ENCODE measurements around the gene AADACL2. TPM values are rescaled to one million over a fixed set of nuclear protein-coding genes. Genes with fewer than 3 reads are reported as not detected.

AADACL2 gene
- total and polyA plus RNA-seq, 4 experiments from 2014 or later: not detected

- Mint-ChIP-seq H3K9me3 (peaks cover 0 to 12% (median 4%) of the 10 kb centered on the region in 8 donors), H3K4me3 (no peak overlapping the region), H3K4me1 (no peaks in the 10 kb centered on the region), H3K27ac (no peak overlapping the region), H3K27me3 (peaks cover 3 to 5% of the 10 kb centered on the region in 2 donors), H3K36me3 (no peaks in the 10 kb centered on the region)
- ChIA-PET POLR2A (ENCODE audit: partially characterized antibody) (no interaction called here), CTCF (ENCODE audit: partially characterized antibody) (no interaction called here)
- H3K9me3 ChIP-seq (ENCODE audit: control insufficient read depth in 1 of 2, low read length in 2 of 2): no peaks in the 10 kb centered on the region
- H3K27ac ChIP-seq (ENCODE audit: low read depth, low read length): no peak overlapping the region
- DNase-seq: no peak
- no peaks in the 10 kb centered on the region for H3K4me1 ChIP-seq (ENCODE audit: insufficient read depth, low read length)
- intact Hi-C loops (cut with micrococcal nuclease): no loop called here
- no peaks in the 10 kb centered on the region for H3K36me3 ChIP-seq (ENCODE audit: insufficient read depth, low read length)
- no peak overlapping the region for H3K4me3 ChIP-seq (ENCODE audit: low read length in 2 of 2)
- H3K27me3 ChIP-seq (ENCODE audit: insufficient read depth, low read length): no peaks in the 10 kb centered on the region
Observed at GRCh38 chr3:151707216-151707615, 26.5 kb upstream of the AADACL2 start.

GRCh38 chr3:151708868-151709267 is 24.9 kb upstream of the AADACL2 start:
- Mint-ChIP-seq H3K36me3 (no peaks in the 10 kb centered on the region), H3K27me3 (peaks cover 3 to 5% of the 10 kb centered on the region in 2 donors), H3K4me3 (peak overlapping the region in 1 of 8 donors; percentile 31), H3K4me1 (no peaks in the 10 kb centered on the region), H3K9me3 (peaks cover 2 to 19% (median 8%) of the 10 kb centered on the region in 8 donors), H3K27ac (no peak overlapping the region)
- CTCF ChIA-PET (ENCODE audit: partially characterized antibody): interaction anchor here (0.6 kb wide), 1 partner anchor 636 kb away, joined by 3 read pairs; no protein-coding TSS in a partner anchor
- POLR2A ChIA-PET (ENCODE audit: partially characterized antibody): no interaction called here
- Histone ChIP-seq H3K9me3 (ENCODE audit: control insufficient read depth in 1 of 2, low read length in 2 of 2) (no peaks in the 10 kb centered on the region), H3K27me3 (ENCODE audit: insufficient read depth, low read length) (no peaks in the 10 kb centered on the region), H3K36me3 (ENCODE audit: insufficient read depth, low read length) (no peaks in the 10 kb centered on the region), H3K27ac (ENCODE audit: low read depth, low read length) (no peak overlapping the region), H3K4me3 (ENCODE audit: low read length in 2 of 2) (no peak overlapping the region), H3K4me1 (ENCODE audit: insufficient read depth, low read length) (no peaks in the 10 kb centered on the region)
- DNase-seq: no peak
- intact Hi-C loops (cut with micrococcal nuclease): no loop called here

GRCh38 chr3:151709847-151710246 is 23.9 kb upstream of the AADACL2 start:
- POLR2A ChIA-PET (ENCODE audit: partially characterized antibody): no interaction called here
- peaks cover 2 to 20% (median 8%) of the 10 kb centered on the region in 8 donors for H3K9me3 Mint-ChIP-seq
- CTCF ChIA-PET (ENCODE audit: partially characterized antibody): no interaction called here
- no peaks in the 10 kb centered on the region for H3K4me1 ChIP-seq (ENCODE audit: insufficient read depth, low read length)
- H3K36me3 Mint-ChIP-seq: no peaks in the 10 kb centered on the region
- no peaks in the 10 kb centered on the region for H3K27me3 ChIP-seq (ENCODE audit: insufficient read depth, low read length)
- no peak overlapping the region for H3K27ac ChIP-seq (ENCODE audit: low read depth, low read length)
- no peaks in the 10 kb centered on the region for H3K9me3 ChIP-seq (ENCODE audit: control insufficient read depth in 1 of 2, low read length in 2 of 2)
- no peak overlapping the region for H3K4me3 Mint-ChIP-seq
- no peak overlapping the region for H3K4me3 ChIP-seq (ENCODE audit: low read length in 2 of 2)
- no peak for DNase-seq
- H3K27ac Mint-ChIP-seq: no peak overlapping the region
- intact Hi-C loops (cut with micrococcal nuclease): no loop called here
- H3K36me3 ChIP-seq (ENCODE audit: insufficient read depth, low read length): no peaks in the 10 kb centered on the region
- H3K27me3 Mint-ChIP-seq: peaks cover 3 to 5% of the 10 kb centered on the region in 2 donors
- H3K4me1 Mint-ChIP-seq: no peaks in the 10 kb centered on the region

- H3K4me3 Mint-ChIP-seq: no peak overlapping the region
- no peaks in the 10 kb centered on the region for H3K27me3 Mint-ChIP-seq
- H3K27ac Mint-ChIP-seq: no peak overlapping the region
- Histone ChIP-seq H3K9me3 (ENCODE audit: control insufficient read depth in 1 of 2, low read length in 2 of 2) (peaks cover 0 to 4% of the 10 kb centered on the region in 2 donors), H3K4me1 (ENCODE audit: insufficient read depth, low read length) (no peaks in the 10 kb centered on the region), H3K27me3 (ENCODE audit: insufficient read depth, low read length) (no peaks in the 10 kb centered on the region), H3K36me3 (ENCODE audit: insufficient read depth, low read length) (no peaks in the 10 kb centered on the region), H3K4me3 (ENCODE audit: low read length in 2 of 2) (no peak overlapping the region), H3K27ac (ENCODE audit: low read depth, low read length) (no peak overlapping the region)
- no peaks in the 10 kb centered on the region for H3K4me1 Mint-ChIP-seq
- H3K9me3 Mint-ChIP-seq: peaks cover 0 to 5% (median 2%) of the 10 kb centered on the region in 8 donors
- CTCF ChIA-PET (ENCODE audit: partially characterized antibody): no interaction called here
- DNase-seq: no peak
- intact Hi-C loops (cut with micrococcal nuclease): no loop called here
- POLR2A ChIA-PET (ENCODE audit: partially characterized antibody): no interaction called here
- H3K36me3 Mint-ChIP-seq: no peaks in the 10 kb centered on the region
Observed at GRCh38 chr3:151721294-151721693, 12.4 kb upstream of the AADACL2 start.

- H3K27me3 ChIP-seq (ENCODE audit: insufficient read depth, low read length): no peaks in the 10 kb centered on the region
- POLR2A ChIA-PET (ENCODE audit: partially characterized antibody): no interaction called here
- DNase-seq: no peak
Observed at GRCh38 chr3:151722856-151723255, 10.9 kb upstream of the AADACL2 start.

GRCh38 chr3:151724576-151725562 is 8.9 kb upstream of the AADACL2 start:
- Histone ChIP-seq H3K27me3 (ENCODE audit: insufficient read depth, low read length) (no peaks in the 10 kb centered on the region), H3K4me3 (ENCODE audit: low read length in 2 of 2) (no peak overlapping the region), H3K4me1 (ENCODE audit: insufficient read depth, low read length) (no peaks in the 10 kb centered on the region), H3K27ac (ENCODE audit: low read depth, low read length) (no peak overlapping the region), H3K9me3 (ENCODE audit: control insufficient read depth in 1 of 2, low read length in 2 of 2) (peaks cover 0 to 4% of the 10 kb centered on the region in 2 donors), H3K36me3 (ENCODE audit: insufficient read depth, low read length) (no peaks in the 10 kb centered on the region)
- Mint-ChIP-seq H3K36me3 (no peaks in the 10 kb centered on the region), H3K27me3 (peaks cover 2 to 3% of the 10 kb centered on the region in 2 donors), H3K9me3 (peaks cover 0 to 6% (median 3%) of the 10 kb centered on the region in 8 donors), H3K27ac (peak overlapping the region in 1 of 7 donors; percentile 40), H3K4me3 (no peak overlapping the region), H3K4me1 (no peaks in the 10 kb centered on the region)
- DNase-seq: no peak
- intact Hi-C loops (cut with micrococcal nuclease): no loop called here
- ChIA-PET CTCF (ENCODE audit: partially characterized antibody) (no interaction called here), POLR2A (ENCODE audit: partially characterized antibody) (no interaction called here)

More at GRCh38 chr3:151722856-151723255, 10.9 kb upstream of the AADACL2 start:
- H3K36me3 ChIP-seq (ENCODE audit: insufficient read depth, low read length): no peaks in the 10 kb centered on the region
- H3K4me3 Mint-ChIP-seq: no peak overlapping the region
- intact Hi-C loops (cut with micrococcal nuclease): no loop called here
- H3K27ac ChIP-seq (ENCODE audit: low read depth, low read length): no peak overlapping the region
- H3K4me1 Mint-ChIP-seq: no peaks in the 10 kb centered on the region
- peaks cover 0 to 5% (median 2%) of the 10 kb centered on the region in 8 donors for H3K9me3 Mint-ChIP-seq
- peaks cover 0 to 4% of the 10 kb centered on the region in 2 donors for H3K9me3 ChIP-seq (ENCODE audit: control insufficient read depth in 1 of 2, low read length in 2 of 2)
- no peaks in the 10 kb centered on the region for H3K4me1 ChIP-seq (ENCODE audit: insufficient read depth, low read length)
- no peaks in the 10 kb centered on the region for H3K27me3 Mint-ChIP-seq
- no peaks in the 10 kb centered on the region for H3K36me3 Mint-ChIP-seq
- no peak overlapping the region for H3K27ac Mint-ChIP-seq
- no peak overlapping the region for H3K4me3 ChIP-seq (ENCODE audit: low read length in 2 of 2)
- CTCF ChIA-PET (ENCODE audit: partially characterized antibody): no interaction called here

- ChIA-PET POLR2A (ENCODE audit: partially characterized antibody) (no interaction called here), CTCF (ENCODE audit: partially characterized antibody) (no interaction called here)
- intact Hi-C loops (cut with micrococcal nuclease): no loop called here
- H3K4me3 Mint-ChIP-seq: no peak overlapping the region
- H3K27me3 Mint-ChIP-seq: peaks cover 2 to 8% of the 10 kb centered on the region in 2 donors
- no peak for DNase-seq
- no peaks in the 10 kb centered on the region for H3K4me1 ChIP-seq (ENCODE audit: insufficient read depth, low read length)
- H3K4me1 Mint-ChIP-seq: no peaks in the 10 kb centered on the region
- H3K27ac Mint-ChIP-seq: no peak overlapping the region
- H3K27me3 ChIP-seq (ENCODE audit: insufficient read depth, low read length): no peaks in the 10 kb centered on the region
- no peak overlapping the region for H3K4me3 ChIP-seq (ENCODE audit: low read length in 2 of 2)
- no peaks in the 10 kb centered on the region for H3K36me3 Mint-ChIP-seq
- no peaks in the 10 kb centered on the region for H3K36me3 ChIP-seq (ENCODE audit: insufficient read depth, low read length)
- peaks cover 0 to 8% (median 4%) of the 10 kb centered on the region in 8 donors for H3K9me3 Mint-ChIP-seq
- peaks cover 0 to 4% of the 10 kb centered on the region in 2 donors for H3K9me3 ChIP-seq (ENCODE audit: control insufficient read depth in 1 of 2, low read length in 2 of 2)
- no peak overlapping the region for H3K27ac ChIP-seq (ENCODE audit: low read depth, low read length)
Observed at GRCh38 chr3:151726016-151726415, 7.7 kb upstream of the AADACL2 start.
